ENCODE results near the gene CCAR1. TPM values are rescaled to one million over a fixed set of nuclear protein-coding genes. Genes with fewer than 3 reads are reported as not detected.
A peak's percentile ranks its signal among the peaks of the same experiment; 100 is the strongest.

Gene CCAR1
- total and polyA plus RNA-seq, 2 of the 13 experiments (the other 11 are each of a cell fraction or from before 2014, with no cell fraction given) = 74.5 to 81.6 TPM

DNA sequence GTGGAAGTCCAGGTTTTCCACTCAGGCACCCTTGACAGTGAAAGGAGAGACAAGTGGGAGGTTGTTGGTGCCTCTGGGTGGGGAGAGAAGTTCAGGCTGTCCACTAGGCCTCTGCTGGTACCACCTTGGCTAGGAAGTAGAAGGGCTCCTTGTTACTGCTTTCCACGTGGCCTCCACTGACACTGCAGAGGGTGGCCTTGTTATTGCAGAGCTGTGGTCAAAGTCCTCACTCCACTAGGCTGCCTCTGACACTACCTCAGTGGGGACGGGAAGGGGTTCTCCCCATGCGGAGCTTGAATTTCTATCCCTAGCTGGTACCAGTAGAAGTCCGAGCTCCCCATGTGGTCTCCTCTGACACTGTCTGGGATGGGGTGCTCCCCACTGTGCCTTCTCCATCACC lies 91.4 kb downstream of the CCAR1 start (continued):
- TF ChIP-seq, protein P1, sequence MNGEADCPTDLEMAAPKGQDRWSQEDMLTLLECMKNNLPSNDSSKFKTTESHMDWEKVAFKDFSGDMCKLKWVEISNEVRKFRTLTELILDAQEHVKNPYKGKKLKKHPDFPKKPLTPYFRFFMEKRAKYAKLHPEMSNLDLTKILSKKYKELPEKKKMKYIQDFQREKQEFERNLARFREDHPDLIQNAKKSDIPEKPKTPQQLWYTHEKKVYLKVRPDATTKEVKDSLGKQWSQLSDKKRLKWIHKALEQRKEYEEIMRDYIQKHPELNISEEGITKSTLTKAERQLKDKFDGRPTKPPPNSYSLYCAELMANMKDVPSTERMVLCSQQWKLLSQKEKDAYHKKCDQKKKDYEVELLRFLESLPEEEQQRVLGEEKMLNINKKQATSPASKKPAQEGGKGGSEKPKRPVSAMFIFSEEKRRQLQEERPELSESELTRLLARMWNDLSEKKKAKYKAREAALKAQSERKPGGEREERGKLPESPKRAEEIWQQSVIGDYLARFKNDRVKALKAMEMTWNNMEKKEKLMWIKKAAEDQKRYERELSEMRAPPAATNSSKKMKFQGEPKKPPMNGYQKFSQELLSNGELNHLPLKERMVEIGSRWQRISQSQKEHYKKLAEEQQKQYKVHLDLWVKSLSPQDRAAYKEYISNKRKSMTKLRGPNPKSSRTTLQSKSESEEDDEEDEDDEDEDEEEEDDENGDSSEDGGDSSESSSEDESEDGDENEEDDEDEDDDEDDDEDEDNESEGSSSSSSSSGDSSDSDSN (CRISPR knock-in tag; IDR thresholded peaks at IDR 0.05) = no peak; the same call in 1 of the 2 replicates
- no peak for TF ChIP-seq ZNF674 (CRISPR knock-in tag; IDR thresholded peaks at IDR 0.05; ENCODE audit: low read depth)
- TF ChIP-seq TAF1 (CRISPR knock-in tag; IDR thresholded peaks at IDR 0.05) = no peak
- no peak for TF ChIP-seq ZNF546 (CRISPR knock-in tag; conservative IDR thresholded peaks at IDR 0.05)
- TF ChIP-seq ZNF543 (CRISPR knock-in tag; IDR thresholded peaks at IDR 0.05) = no peak
- TF ChIP-seq FOXO1 (CRISPR knock-in tag; IDR thresholded peaks at IDR 0.05) = 0 out of 2 replicates have a peak, but pooled peaks have one; percentile 46
- TF ChIP-seq, protein P2, sequence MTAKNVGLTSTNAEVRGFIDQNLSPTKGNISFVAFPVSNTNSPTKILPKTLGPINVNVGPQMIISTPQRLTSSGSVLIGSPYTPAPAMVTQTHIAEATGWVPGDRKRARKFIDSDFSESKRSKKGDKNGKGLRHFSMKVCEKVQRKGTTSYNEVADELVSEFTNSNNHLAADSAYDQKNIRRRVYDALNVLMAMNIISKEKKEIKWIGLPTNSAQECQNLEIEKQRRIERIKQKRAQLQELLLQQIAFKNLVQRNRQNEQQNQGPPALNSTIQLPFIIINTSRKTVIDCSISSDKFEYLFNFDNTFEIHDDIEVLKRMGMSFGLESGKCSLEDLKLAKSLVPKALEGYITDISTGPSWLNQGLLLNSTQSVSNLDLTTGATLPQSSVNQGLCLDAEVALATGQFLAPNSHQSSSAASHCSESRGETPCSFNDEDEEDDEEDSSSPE (CRISPR knock-in tag; IDR thresholded peaks at IDR 0.05) = no peak
- TF ChIP-seq CEBPG (CRISPR knock-in tag; IDR thresholded peaks at IDR 0.05) = no peak
- TF ChIP-seq FOSL2 (CRISPR knock-in tag; IDR thresholded peaks at IDR 0.05) = 0 out of 2 replicates have a peak, but pooled peaks have one; percentile 15
- TF ChIP-seq MYNN (CRISPR knock-in tag; IDR thresholded peaks at IDR 0.05; ENCODE audit: low read depth) = no peak
- TF ChIP-seq ZNF850 (CRISPR knock-in tag; conservative IDR thresholded peaks at IDR 0.05) = no peak
- no peak for TF ChIP-seq ZFP62 (CRISPR knock-in tag; IDR thresholded peaks at IDR 0.05)
- TF ChIP-seq ERF (CRISPR knock-in tag; IDR thresholded peaks at IDR 0.05) = no peak
- TF ChIP-seq, protein P3, sequence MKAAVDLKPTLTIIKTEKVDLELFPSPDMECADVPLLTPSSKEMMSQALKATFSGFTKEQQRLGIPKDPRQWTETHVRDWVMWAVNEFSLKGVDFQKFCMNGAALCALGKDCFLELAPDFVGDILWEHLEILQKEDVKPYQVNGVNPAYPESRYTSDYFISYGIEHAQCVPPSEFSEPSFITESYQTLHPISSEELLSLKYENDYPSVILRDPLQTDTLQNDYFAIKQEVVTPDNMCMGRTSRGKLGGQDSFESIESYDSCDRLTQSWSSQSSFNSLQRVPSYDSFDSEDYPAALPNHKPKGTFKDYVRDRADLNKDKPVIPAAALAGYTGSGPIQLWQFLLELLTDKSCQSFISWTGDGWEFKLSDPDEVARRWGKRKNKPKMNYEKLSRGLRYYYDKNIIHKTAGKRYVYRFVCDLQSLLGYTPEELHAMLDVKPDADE (CRISPR knock-in tag; IDR thresholded peaks at IDR 0.05) = no peak
- TF ChIP-seq ZNF607 (CRISPR knock-in tag; IDR thresholded peaks at IDR 0.05; ENCODE audit: borderline replicate concordance) = no peak
- no peak for TF ChIP-seq EHMT2 (IDR thresholded peaks at IDR 0.05; ENCODE audit: borderline replicate concordance, low read depth, low read length)
- no peak for TF ChIP-seq ZNF296 (CRISPR knock-in tag; conservative IDR thresholded peaks at IDR 0.05)
- TF ChIP-seq, protein P4, sequence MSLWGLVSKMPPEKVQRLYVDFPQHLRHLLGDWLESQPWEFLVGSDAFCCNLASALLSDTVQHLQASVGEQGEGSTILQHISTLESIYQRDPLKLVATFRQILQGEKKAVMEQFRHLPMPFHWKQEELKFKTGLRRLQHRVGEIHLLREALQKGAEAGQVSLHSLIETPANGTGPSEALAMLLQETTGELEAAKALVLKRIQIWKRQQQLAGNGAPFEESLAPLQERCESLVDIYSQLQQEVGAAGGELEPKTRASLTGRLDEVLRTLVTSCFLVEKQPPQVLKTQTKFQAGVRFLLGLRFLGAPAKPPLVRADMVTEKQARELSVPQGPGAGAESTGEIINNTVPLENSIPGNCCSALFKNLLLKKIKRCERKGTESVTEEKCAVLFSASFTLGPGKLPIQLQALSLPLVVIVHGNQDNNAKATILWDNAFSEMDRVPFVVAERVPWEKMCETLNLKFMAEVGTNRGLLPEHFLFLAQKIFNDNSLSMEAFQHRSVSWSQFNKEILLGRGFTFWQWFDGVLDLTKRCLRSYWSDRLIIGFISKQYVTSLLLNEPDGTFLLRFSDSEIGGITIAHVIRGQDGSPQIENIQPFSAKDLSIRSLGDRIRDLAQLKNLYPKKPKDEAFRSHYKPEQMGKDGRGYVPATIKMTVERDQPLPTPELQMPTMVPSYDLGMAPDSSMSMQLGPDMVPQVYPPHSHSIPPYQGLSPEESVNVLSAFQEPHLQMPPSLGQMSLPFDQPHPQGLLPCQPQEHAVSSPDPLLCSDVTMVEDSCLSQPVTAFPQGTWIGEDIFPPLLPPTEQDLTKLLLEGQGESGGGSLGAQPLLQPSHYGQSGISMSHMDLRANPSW (CRISPR knock-in tag; IDR thresholded peaks at IDR 0.05; ENCODE audit: borderline replicate concordance) = no peak
- TF ChIP-seq ATF7 (IDR thresholded peaks at IDR 0.05) = no peak
- no peak for TF ChIP-seq ATF7 (CRISPR knock-in tag; IDR thresholded peaks at IDR 0.05)
- TF ChIP-seq, protein P5, sequence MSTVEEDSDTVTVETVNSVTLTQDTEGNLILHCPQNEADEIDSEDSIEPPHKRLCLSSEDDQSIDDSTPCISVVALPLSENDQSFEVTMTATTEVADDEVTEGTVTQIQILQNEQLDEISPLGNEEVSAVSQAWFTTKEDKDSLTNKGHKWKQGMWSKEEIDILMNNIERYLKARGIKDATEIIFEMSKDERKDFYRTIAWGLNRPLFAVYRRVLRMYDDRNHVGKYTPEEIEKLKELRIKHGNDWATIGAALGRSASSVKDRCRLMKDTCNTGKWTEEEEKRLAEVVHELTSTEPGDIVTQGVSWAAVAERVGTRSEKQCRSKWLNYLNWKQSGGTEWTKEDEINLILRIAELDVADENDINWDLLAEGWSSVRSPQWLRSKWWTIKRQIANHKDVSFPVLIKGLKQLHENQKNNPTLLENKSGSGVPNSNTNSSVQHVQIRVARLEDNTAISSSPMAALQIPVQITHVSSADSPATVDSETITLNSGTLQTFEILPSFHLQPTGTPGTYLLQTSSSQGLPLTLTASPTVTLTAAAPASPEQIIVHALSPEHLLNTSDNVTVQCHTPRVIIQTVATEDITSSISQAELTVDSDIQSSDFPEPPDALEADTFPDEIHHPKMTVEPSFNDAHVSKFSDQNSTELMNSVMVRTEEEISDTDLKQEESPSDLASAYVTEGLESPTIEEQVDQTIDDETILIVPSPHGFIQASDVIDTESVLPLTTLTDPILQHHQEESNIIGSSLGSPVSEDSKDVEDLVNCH (CRISPR knock-in tag; IDR thresholded peaks at IDR 0.05) = no peak
- TF ChIP-seq GATAD2A (CRISPR knock-in tag; IDR thresholded peaks at IDR 0.05) = peak; percentile 42; the same call in 1 of the 2 replicates
- no peak for TF ChIP-seq SAFB2 (CRISPR knock-in tag; IDR thresholded peaks at IDR 0.05; ENCODE audit: borderline replicate concordance, low read depth)

Measured in HepG2 (cell line).